HG02798 (cell line): ENCODE data around the gene PAQR8.

Source experiments
- ATAC-seq: cut with Tn5 transposase; IDR thresholded peaks from one replicate; pipeline ENCODE4 v1.9.1; 2021; ENCODE audit warnings: mild to moderate bottlenecking; ENCODE audit not compliant: unreplicated experiment, poor library complexity

PAQR8 gene

DNA sequence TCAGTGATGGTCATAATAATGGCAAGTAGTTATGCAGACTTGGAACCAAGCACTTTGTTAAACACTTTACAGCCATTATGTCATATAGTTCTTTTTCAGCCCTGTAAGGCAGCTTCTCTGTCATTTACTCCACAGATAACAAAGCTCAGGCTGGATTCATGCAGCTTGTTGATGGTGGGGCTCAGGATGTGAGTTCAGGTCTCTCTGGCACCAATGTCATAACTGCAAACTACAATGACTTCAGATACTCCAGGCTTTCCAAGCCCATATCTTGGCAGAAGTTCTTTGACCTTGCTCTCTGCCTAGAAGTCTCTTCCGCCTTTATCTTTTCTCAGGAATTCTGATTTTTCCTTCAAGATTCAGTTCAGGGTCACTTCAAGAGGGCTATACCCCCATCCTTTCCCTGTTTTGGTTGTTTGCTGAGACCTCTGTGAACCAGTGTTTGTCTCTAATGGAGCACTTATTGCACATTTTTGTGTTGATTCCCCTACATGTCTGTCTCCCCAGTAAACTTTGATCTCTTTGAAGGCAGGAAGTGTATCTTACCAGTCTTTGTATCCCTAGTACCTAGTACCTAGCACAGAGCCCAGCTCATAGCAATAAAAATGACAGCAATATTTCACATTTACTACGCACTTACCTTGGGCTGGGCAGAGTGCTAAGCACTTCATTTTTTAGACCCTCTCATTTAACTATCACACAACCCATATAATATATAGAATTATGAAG, 38.5 kb downstream of the PAQR8 start:
- ATAC-seq, result no peak

DNA sequence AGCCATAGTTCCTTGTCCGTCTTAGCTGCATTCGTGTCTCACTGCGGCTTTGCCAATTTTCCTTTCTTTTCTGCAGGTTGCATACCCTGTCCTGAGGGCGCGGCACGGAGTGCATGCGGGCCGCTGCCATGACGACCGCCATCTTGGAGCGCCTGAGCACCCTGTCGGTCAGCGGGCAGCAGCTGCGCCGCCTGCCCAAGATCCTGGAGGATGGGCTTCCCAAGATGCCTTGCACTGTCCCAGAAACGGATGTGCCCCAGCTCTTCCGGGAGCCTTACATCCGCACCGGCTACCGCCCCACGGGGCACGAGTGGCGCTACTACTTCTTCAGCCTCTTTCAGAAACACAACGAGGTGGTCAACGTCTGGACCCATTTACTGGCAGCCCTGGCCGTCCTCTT, 41.1 kb downstream of the PAQR8 start:
- ATAC-seq, result no peak

DNA sequence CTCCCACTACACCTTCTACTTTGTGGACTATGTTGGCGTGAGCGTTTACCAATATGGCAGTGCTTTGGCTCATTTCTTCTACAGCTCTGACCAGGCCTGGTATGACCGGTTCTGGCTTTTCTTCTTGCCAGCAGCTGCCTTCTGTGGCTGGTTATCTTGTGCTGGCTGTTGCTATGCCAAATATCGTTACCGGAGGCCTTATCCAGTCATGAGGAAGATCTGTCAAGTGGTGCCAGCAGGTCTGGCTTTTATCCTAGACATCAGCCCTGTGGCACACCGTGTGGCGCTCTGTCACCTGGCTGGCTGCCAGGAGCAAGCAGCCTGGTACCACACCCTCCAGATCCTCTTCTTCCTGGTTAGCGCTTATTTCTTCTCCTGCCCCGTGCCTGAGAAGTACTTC, 41.7 kb downstream of the PAQR8 start:
- ATAC-seq, result no peak

DNA sequence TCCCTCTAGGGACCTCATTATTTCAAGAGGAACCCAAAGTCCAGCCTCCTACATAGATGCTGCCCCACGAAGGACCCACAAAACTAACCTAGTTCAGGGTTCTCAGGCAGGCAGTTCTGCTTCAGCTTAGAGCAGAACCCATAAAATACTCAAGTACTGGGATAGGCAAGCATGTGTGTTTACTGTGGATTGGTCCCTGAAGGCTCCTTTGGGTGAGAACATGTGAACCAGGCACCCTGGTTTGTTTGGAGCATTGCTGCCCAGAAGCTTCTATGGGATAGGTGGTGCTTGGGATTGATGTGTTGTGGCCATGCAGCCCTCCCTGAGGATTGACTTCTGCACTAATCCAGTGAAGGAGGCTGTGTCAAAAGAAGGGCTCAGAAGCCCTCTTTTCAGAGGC, 43.3 kb downstream of the PAQR8 start:
- no peak for ATAC-seq

DNA sequence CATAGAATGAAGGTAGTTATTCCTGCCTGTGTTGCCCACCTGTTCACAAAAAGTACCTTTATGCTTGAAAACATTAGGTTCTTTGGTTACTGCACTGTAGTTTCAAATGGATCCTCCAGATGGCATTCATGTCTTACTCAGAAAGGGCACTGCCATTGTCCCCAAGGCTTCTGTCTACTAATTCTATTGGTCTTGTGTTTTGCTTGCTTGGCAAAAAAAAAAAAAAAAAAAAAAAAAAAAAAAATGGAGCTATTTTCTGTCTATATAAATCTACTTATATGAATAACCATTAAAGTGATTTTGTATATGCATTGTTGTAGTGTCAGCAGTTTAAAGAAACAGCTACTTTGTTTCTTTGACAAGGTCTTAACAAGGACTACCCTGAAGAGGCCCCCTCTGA, 45.5 kb downstream of the PAQR8 start:
- ATAC-seq, result peak; percentile 70

DNA sequence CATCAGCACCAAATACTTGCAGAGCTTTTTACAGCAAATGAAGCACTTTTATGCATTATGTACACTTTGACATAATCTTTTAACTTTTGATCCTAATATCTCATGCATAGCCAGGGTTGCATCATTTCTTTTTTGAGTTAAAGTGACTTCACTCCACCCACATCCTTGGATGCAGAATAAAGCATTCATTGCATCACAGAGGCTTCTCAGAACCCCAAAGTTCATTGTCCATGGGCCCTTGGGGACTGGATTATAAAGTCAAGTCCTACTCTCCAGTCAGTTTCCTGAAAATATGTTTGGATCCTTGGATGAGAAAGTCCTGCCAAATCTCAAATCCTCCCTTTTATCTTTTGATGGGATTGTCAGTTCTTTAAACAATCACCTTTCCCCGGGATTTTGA, 47.5 kb downstream of the PAQR8 start:
- no peak for ATAC-seq

DNA sequence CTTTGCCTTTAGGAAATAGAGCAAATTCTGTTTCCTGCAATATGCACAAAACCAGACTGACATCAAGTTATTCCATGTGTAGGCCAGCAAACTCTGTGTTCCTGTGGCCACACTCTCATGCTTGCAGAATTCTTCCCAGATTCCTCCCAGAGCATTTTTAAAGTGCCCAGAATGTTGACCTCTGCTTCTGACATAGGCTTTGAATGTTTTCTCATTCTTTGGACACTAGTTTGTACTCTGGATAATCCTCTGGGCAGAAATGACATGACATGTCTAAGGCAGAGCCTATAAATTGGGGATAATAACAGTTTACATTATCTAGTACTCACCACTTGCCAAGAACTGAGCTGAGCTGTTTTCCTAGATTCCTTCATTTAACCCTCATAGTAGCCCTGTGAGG, 49.0 kb downstream of the PAQR8 start:
- no peak for ATAC-seq

DNA sequence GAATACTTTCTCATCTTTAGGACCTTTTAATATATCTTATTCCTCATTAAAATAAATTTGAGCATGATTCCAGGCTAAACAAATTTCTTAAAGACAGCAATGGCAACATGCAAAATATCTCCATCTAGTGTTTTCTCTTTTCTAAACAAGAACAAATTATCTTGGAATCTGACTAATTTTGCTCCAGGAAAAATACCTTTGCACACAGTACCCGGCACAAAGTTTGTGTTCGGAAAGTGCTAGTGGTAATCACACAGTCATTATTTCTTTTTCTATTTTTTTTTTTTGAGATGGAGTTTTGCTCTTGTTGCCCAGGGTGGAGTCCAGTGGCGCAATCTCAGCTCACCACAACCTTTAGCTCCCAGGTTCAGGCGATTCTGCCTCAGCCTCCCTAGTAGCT, 50.0 kb downstream of the PAQR8 start:
- no peak for ATAC-seq

DNA sequence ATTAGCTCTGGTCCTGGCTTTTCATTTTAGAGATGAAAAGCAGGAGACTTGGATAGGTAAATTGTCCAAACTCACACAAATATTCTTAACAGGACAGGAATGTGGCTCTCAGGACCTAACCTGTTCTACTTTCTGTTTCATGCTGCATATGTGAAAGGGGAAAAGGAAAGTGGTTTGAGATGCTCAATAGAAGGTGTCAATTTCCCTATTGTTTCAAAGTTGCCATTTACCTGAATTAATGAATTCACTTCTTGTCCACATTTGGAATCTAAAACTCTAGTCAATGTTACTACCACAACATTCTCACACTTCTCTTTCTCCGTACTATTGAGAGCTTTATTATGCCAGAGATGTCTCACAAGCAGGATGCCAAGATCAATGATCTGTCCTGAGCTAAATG, 53.4 kb downstream of the PAQR8 start:
- ATAC-seq, result no peak

DNA sequence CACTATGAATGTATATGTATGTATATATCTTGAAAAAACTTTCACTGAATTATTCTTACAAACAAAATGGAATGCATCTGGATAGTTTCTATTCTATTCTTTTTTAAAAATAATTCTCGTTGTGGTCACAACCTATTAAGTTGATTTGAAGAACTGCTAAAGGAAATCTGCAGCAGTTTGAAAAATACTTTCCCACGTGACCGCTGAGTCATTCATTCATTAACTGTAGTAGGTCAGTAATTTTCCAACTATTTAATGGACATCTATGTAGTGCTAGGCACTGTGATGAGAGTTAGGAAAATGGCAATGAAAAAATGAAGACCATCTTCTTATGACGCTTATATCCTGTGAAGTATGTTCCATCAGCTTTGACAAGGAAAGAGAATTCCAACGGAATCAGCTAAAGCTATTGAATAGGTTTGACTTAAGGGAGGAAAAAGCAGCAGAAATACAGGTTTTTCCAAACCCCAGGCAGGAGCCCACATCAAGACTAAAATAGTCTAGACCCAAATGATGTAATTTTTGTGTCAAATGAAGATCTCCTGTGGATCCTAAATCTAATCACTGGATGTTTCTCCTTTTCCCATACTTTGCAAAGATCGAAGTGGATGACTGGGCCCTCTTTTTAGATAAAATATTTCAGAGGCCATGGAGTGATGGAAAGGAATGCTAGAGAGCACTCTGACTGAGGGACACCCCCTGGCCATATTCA, 54.1 kb downstream of the PAQR8 start:
- no peak for ATAC-seq

DNA sequence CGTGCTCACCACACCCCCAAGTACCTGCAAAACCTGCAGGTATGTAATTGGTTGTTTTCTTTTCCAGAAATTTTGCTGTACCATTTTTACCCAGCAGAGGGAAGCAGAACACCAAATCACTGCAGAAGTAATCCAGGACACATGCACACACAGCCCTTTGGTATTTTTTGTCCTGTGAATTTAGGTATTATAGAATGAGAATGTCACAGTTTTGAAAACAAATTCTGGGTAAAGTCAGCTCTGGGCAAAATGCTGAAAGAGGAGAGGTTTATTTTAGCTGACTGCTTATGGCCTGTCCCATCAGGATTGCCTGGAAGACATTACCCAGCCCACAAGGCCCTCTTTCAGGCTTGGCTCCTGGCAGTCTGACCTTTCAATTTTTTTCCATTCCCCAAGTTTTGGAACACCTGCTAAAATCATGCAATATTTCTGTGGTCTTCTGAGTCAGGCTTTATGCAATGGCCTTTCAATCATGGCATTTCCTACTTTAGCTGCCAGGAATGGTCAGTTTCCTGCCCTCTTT, 54.7 kb downstream of the PAQR8 start:
- no peak for ATAC-seq

DNA sequence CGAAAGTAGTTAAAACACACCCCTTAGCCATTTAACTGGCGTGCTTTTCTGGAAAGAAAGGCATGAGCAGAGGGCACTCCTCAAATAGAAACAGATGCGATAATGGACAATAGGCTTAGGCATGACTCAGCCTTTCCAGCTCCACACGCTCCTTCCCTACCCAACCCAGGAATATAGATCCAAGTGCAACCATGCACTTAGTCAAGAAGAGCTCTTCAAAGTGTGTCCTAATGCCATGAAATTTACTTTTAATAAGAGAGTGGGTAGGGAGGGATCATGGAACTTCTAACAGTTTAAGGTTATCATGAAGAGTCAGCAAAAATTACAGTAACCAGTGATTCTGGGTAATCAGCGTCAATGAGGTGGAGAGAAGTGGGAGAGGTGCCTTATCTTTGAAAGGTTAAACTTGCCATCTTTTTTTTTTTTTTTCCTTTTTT, 55.7 kb downstream of the PAQR8 start:
- ATAC-seq, result no peak

DNA sequence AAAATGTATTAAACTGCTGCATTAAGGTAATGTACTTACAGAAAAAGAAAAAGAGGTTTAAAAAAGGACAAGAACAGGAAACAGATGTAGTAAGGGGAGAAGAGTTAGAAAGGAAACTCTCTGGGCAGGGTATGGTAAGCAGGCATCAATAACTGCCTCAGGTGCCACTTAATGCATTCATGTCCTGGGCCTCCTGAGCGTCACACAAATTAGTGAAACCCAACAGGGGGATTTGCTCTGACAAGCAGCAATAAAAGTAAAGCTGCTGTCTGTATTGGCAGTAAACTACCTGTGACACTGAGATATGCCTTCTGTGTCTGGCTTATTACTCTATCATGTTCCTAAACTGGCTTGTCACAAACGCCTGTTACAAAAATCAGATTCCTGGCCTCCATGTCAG, 56.7 kb downstream of the PAQR8 start:
- no peak for ATAC-seq

DNA sequence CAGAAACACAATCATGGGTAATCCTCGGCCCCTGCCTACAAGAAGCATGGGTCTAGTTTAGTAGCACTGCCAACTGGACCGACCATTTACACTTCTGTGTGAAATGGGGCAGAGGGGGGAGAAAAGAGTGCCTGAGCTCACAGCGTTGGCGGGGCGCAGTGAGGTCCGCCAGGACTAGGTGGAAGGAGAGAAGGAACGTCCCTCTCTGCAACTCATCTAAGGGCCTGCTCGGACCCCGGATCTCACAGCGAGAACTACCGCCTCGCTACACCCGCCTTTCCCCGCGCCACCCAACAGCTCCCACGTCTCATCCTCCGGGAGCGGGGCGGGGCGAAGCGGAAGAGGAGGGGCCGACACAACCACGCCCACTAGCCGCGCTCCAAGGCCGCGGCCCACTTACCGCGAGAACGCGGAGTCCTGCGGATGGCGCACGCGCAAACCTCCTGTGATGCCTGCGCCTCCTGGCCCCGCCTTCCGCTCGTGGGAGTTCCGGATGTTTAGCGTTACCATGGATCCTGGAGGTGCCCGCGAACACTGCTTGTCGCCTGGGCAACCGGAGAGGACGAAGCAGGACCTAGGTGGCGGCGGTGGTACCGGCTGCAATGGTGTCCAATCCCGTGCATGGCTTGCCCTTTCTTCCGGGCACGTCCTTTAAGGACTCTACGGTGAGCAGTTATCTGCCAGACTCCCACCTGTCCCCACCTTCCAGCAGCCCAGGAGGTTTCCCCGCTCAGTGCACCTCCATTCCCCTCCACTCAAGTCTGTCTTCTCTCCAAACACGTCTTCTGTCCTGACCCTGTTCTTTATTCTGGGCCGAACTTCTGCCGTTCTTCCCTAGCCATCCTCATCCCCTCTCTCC, 58.1 kb downstream of the PAQR8 start, which contains the start of gene EFHC1:
Gene EFHC1 (plus strand): TSS at position 534 of the 859 bp plus-strand sequence. CDS start 69 bp downstream, at position 603.
- peak; percentile 96 for ATAC-seq

DNA sequence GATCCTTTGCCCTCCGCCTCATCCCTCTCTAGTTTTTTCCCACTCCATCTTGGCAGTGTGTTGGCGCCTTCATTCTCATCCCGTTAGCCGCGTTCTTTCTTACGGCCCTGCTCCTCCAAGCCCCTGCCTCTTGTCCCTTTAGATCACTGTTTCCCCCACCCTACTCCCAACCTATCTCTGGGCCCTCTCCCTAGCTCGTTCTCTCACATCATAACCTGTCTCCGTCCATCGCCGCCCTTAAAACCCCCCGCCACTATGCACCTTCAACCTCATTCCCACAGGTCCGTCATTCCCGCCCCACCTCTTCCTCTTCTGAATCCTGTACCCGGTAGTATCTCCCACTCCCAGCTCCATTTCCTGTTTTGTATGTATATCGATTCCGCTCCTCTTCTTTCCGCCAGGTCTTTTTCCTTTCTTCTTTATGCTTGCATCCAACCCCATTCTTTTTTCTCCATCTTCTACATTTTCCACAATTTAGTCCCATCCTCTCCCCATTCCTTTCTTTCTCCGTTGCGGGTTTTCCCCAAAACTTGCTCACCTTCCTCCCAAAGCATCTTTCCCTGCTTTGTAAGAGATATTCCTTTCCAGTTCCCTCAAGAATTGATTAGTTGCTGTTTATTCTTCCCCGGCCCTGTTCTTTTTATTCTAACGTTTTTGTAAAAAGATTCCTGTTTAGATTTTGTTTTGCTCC, 58.9 kb downstream of the PAQR8 start:
- no peak for ATAC-seq

DNA sequence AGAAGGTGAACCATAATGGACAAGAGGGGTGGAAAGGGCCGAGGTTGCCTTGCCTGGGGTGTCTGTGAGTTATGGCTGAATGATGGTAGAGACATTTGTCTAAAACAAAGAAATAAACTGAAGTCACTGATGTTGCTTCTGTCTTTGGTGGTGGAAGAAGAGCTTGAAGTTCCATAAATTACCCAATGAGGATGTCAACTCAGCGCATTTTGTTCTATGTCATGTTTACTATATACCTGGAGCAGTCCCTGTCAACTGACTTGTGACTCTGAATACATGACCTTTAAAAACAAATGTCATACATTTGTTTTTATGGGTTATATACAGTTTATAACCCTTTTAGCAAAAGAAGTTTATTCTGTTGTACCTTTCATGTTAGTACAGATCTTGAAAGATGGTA, 60.2 kb downstream of the PAQR8 start:
- no peak for ATAC-seq

DNA sequence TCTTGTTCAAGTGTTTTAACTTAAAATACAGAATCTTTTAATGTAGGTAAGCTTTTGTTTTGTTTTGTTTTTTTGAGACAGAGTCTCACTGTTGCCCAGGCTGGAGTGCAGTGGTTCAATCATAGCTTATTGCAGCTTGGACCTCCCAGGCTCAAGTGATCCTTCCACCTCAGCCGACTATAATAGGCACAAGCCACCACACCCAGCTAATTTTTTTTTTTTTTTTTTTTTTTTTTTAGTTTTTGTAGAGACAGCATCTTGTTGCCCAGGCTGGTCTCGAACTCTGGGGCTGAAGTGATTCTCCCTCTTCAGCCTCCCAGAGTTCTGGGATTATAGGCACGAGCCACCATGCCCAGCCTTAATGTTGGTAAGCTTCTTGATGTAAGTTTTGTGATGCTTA, 61.5 kb downstream of the PAQR8 start:
- ATAC-seq, result no peak

DNA sequence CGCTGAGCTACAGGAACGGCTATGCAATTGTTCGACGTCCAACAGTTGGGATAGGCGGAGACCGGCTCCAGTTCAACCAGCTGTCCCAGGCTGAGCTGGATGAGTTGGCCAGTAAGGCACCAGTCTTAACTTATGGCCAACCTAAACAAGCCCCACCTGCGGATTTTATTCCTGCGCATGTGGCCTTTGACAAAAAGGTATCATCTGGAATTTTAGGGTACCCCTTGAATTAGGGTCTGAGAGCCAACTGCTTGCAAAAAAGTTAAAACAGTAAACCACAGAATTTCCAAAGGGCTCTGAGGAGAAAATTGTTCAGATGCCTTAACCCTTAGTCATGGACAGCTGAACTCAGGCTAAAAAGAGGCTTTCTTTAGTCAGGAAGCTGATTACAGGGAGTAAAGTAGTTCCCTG, 62.0 kb downstream of the PAQR8 start:
- no peak for ATAC-seq

DNA sequence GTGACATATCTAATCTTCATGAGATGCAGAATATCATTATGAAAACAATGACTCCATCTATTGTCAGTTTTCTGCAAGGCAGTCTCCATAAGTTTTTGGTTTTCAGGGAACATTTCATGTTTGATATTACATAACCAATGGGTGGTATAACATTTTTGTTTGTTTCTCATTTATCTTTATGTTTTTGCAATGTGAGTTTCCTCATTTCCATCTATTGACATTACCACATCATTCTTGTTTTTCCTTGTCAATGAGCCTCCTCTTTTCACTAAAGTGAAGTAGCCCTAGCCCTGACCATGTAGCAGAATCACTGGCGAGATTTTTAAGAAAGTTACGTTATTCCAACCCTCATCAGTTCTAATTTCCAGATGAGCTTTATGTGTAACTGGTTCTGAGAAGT, 62.6 kb downstream of the PAQR8 start:
- no peak for ATAC-seq

DNA sequence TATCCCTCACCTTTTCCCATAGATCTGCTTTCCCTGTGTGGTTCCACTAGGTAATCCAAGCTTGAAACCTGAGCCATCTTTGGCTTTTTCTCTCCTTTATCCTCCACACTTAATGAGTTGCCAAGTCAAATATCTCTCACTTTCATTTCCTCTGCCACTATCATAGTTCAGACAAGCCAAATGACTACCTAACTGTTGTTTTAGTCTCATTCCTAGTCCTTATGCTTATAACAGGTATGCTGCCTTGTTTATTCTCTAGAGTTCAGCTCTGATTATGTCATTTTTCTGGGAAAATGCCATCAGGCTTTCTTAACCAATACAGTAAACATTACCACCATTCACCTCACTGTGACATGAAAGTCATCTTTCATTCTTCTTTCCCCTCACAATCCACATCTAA, 64.7 kb downstream of the PAQR8 start:
- ATAC-seq, result peak; percentile 46
